Nephron (organoid): ENCODE measurements around the gene CACNA2D3.

Experiments used
- H3K27ac Mint-ChIP-seq, 3 experiments: 2 replicates each; pipeline ENCODE4 v1.8.0; 2020; ENCODE audit warnings: mixed read lengths in 3 of 3, mild to moderate bottlenecking in 2 of 3, moderate library complexity in 1 of 3
- H3K27me3 Mint-ChIP-seq: 2 replicates; pipeline ENCODE4 v1.8.0; 2021; ENCODE audit warnings: low read depth, mild to moderate bottlenecking, moderate library complexity, mixed read lengths
- H3K36me3 Mint-ChIP-seq: 2 replicates; pipeline ENCODE4 v1.8.0; 2020; ENCODE audit warnings: low read depth, mixed read lengths
- H3K4me1 Mint-ChIP-seq: 2 replicates; pipeline ENCODE4 v1.8.0; 2020; ENCODE audit warnings: mixed read lengths
- H3K4me3 Mint-ChIP-seq, 3 experiments: 2 replicates each; pipeline ENCODE4 v1.8.0; 2020; ENCODE audit warnings: mild to moderate bottlenecking in 3 of 3, mixed read lengths in 3 of 3, moderate library complexity in 2 of 3
- H3K9me3 Mint-ChIP-seq: 2 replicates; pipeline ENCODE4 v1.8.0; 2020; ENCODE audit warnings: mixed read lengths
- TF ChIP-seq, protein P1 (sequence below), 3 experiments: fragments of 200-600 bp; sonication (generic); IDR thresholded peaks; one replicate each; pipeline ENCODE4 v1.5.0; 2021; ENCODE audit warnings: antibody characterized with exemption in 3 of 3; ENCODE audit not compliant: unreplicated experiment in 3 of 3

The CACNA2D3 gene

DNA sequence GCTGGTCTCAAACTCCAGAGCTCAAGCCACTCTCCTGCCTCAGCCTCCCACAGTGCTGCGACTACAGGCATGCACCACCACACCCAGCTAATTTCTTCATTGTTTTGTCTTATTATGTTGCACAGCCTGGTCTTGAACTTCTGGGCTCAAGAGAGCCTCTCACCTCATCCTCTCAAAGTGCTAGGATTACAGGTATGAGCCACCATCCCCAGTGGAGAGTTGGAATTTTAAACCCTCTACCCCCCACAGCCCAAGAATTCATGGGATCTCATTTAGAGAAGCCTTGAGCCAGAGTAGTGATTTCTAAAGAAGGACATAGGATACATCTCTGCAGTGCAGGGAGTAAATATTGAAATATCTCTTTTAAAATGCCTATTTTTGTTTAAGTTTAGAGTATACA is 221.1 kb downstream of the CACNA2D3 start:
- no peak overlapping the region for H3K27ac Mint-ChIP-seq
- H3K9me3 Mint-ChIP-seq = no peaks in the 10 kb centered on the region
- H3K36me3 Mint-ChIP-seq = no peaks in the 10 kb centered on the region
- TF ChIP-seq, protein P1, sequence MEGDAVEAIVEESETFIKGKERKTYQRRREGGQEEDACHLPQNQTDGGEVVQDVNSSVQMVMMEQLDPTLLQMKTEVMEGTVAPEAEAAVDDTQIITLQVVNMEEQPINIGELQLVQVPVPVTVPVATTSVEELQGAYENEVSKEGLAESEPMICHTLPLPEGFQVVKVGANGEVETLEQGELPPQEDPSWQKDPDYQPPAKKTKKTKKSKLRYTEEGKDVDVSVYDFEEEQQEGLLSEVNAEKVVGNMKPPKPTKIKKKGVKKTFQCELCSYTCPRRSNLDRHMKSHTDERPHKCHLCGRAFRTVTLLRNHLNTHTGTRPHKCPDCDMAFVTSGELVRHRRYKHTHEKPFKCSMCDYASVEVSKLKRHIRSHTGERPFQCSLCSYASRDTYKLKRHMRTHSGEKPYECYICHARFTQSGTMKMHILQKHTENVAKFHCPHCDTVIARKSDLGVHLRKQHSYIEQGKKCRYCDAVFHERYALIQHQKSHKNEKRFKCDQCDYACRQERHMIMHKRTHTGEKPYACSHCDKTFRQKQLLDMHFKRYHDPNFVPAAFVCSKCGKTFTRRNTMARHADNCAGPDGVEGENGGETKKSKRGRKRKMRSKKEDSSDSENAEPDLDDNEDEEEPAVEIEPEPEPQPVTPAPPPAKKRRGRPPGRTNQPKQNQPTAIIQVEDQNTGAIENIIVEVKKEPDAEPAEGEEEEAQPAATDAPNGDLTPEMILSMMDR (IDR thresholded peaks at IDR 0.05; ENCODE audit: unreplicated experiment in 3 of 3) = no peak
- H3K27me3 Mint-ChIP-seq = peaks cover 16% of the 10 kb centered on the region
- no peak overlapping the region for H3K4me3 Mint-ChIP-seq
- peaks cover 34% of the 10 kb centered on the region for H3K4me1 Mint-ChIP-seq

DNA sequence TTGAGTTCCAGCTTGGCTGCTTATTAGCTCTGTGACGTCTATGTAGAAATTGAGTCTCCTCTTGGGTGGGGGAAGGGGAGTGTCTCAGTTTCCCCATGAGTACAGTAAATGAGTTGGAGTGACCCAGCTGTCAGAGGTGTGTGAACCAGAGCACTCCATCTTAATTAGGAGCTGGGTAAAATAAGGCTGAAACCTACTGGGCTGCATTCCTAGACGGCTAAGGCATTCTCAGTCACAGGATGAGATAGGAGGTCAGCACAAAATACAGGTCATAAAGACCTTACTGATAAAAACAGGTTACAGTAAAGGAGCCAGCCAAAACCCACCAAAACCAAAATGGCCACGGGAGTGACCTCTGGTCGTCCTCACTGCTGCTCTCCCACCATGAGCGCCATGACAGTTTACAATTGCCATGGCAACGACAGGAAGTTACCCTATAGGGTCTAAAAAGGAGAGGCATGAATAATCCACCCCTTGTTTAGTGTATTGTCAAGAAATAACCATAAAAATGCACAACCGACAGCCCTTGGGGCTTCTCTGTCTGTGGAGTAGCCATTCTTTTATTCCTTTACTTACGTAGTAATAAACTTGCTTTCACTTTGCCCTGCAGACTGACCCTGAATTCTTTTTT is 222.4 kb downstream of the CACNA2D3 start:
- Mint-ChIP-seq H3K36me3 (no peaks in the 10 kb centered on the region), H3K27ac (peak overlapping the region; percentile 38 to 87 (median 71)), H3K4me3 (peak overlapping the region; percentile 14 to 45 (median 36)), H3K27me3 (peaks cover 17% of the 10 kb centered on the region), H3K9me3 (no peaks in the 10 kb centered on the region), H3K4me1 (peaks cover 42% of the 10 kb centered on the region)
- TF ChIP-seq, protein P1 (IDR thresholded peaks at IDR 0.05; ENCODE audit: unreplicated experiment in 3 of 3) = no peak

DNA sequence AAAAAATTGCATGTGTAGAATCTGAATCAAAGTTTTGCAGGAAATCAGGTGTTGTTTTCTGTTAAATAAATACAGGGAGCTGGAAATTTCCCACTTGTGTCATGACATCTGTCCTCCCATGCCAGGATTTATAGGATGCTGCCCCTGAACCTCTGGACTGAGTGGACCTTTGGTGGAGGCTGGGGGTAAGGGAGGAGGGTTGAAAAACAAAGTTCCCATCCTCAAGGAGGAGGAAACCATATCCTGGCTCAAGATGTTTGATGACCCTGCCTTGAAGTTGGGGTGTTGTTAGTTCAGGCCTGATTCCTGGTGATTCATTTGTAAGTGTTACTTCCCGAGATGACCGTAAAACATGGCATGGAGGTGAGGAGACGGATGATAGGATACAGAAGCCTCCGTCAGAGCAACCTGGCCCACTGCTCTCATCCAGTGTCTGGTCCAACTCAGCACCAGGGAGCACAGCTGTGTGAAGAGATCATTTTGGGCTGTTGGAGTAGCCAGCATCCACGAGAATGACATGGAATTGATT is 223.6 kb downstream of the CACNA2D3 start:
- Mint-ChIP-seq H3K27me3 (peaks cover 13% of the 10 kb centered on the region), H3K27ac (peak overlapping the region in 2 of 3 experiments; percentile 7 to 25), H3K4me3 (no peak overlapping the region), H3K9me3 (no peaks in the 10 kb centered on the region), H3K4me1 (peaks cover 45% of the 10 kb centered on the region), H3K36me3 (no peaks in the 10 kb centered on the region)
- TF ChIP-seq, protein P1 (IDR thresholded peaks at IDR 0.05; ENCODE audit: unreplicated experiment in 3 of 3) = no peak

DNA sequence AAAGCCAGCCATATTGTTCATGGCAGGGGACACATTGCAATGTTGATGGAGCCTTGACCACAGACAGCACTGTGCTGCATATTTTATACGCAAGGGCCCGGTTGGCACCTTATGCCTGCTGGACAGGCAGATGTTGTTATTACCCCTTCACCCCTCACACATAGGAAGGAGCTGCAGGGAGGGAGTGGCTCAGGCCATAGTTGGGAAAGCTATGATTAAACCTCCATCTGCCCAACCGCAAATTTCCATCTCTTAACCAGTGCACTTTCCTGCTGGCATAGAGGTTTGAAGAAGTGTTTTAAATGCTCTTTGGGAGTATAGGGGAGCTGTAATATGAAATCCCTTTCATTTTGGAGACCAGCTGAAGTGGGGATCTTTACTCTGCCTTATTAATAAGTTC is 224.7 kb downstream of the CACNA2D3 start:
- Mint-ChIP-seq H3K4me1 (peaks cover 44% of the 10 kb centered on the region), H3K9me3 (no peaks in the 10 kb centered on the region), H3K36me3 (no peaks in the 10 kb centered on the region), H3K4me3 (no peak overlapping the region), H3K27me3 (peaks cover 10% of the 10 kb centered on the region), H3K27ac (no peak overlapping the region)
- TF ChIP-seq, protein P1 (IDR thresholded peaks at IDR 0.05; ENCODE audit: unreplicated experiment in 3 of 3) = no peak

DNA sequence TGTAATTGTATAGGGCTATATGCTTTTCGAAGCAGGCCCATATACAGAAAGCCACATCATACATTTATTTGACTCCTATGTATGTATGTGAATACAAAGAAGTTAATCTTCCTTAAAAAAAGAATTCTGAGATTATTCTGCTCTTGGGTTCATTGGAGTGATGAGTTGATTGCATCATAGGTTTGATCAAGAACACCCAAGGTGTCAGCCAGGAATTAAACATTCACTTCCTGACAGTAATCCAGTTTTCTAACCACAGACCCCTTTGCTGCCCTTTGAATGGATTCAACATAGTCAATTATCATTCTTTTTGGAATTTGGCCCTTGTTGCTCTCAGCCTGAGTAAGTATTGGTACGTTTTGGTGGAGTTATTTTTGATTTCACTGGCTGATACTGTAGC is 225.6 kb downstream of the CACNA2D3 start:
- Mint-ChIP-seq H3K4me3 (no peak overlapping the region), H3K27ac (no peak overlapping the region), H3K9me3 (no peaks in the 10 kb centered on the region), H3K36me3 (no peaks in the 10 kb centered on the region), H3K4me1 (peaks cover 41% of the 10 kb centered on the region), H3K27me3 (peaks cover 10% of the 10 kb centered on the region)
- TF ChIP-seq, protein P1 (IDR thresholded peaks at IDR 0.05; ENCODE audit: unreplicated experiment in 3 of 3) = no peak

DNA sequence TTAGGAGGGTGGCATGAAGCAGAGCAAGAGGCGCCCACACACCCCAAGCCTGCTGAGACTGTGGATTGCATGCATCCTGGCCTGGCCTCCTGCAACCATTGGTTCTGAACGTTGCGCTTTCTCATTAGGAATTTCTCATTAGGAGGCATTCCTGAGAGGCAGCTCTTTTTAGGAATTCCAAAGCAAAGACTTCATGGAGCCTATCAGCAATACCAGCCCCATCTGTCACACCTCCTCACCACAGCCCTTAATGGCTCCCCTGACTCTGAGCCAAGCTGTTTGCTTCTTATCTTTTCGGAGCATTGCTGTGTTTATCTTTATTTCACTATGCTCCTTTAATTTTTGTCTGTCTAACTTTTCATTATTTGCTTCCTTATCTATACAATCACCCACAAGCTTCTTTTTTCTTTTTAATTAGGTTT is 226.9 kb downstream of the CACNA2D3 start:
- H3K27me3 Mint-ChIP-seq = peaks cover 10% of the 10 kb centered on the region

More for the DNA sequence above, 226.9 kb downstream of the CACNA2D3 start:
- H3K4me1 Mint-ChIP-seq = peaks cover 45% of the 10 kb centered on the region
- no peaks in the 10 kb centered on the region for H3K9me3 Mint-ChIP-seq
- peak overlapping the region; percentile 22 to 38 (median 31) for H3K27ac Mint-ChIP-seq
- no peaks in the 10 kb centered on the region for H3K36me3 Mint-ChIP-seq
- TF ChIP-seq, protein P1 (IDR thresholded peaks at IDR 0.05; ENCODE audit: unreplicated experiment in 3 of 3) = no peak
- no peak overlapping the region for H3K4me3 Mint-ChIP-seq
